ENCODE data around the gene ARAP1.

DNA sequence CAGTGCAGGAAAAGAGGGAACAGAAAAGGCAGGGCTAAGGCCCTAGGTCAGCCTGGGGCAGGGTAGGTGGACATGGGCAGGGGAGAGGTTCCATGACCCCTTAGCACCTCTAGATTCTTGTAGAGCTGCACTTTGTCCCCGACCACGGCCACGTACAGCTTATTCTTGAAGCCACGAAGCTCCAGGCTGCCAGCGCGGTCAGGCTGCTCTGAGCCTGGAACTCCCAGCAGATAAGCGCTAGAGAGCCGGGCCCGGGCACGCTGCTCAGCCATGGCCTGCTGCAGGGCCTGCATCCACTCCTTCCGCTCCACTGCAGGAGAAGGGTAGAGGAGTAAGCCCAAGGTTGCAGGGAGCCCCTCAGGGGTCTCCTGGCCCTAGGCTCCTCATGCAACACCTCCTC, 41.9 kb downstream of the ARAP1 start:
- TF ChIP-seq YY1 (IDR thresholded peaks at IDR 0.05; ENCODE audit: insufficient read depth, insufficient read length) (no peak), ZNF274 (IDR thresholded peaks at IDR 0.05; ENCODE audit: low read depth, low read length) (no peak), SUZ12 (IDR thresholded peaks at IDR 0.05; ENCODE audit: extremely low read depth, insufficient read depth, insufficient read length) (no peak)
